DMS114 treated with DMSO at 0.1 percent for 48 hours (cell line): ENCODE measurements around the gene ABHD18.
"Not testable (repeated sequence)": the region's sequence is repeated elsewhere in the genome, so short reads cannot be mapped to it uniquely, and the experiment has no call there.

ENCODE experiments used
- DNase-seq: peaks from one replicate; lab custom pipeline; 2025; ENCODE audit not compliant: unreplicated experiment; lab: John Stamatoyannopoulos, UW

Gene ABHD18

GRCh38 chr4:128061566-128062536 lies 96.6 kb downstream of the ABHD18 start:
- DNase-seq: no peak

- DNase-seq: not testable (repeated sequence)
These were observed 101.2 kb downstream of the ABHD18 start for GRCh38 chr4:128066453-128066820.

- no peak for DNase-seq
These were observed 103.7 kb downstream of the ABHD18 start for GRCh38 chr4:128068918-128069317.

GRCh38 chr4:128076464-128076863 lies 111.3 kb downstream of the ABHD18 start:
- DNase-seq: no peak
